HK-2 (cell line): ENCODE data around the gene KIAA1217.

Source experiments
- DNase-seq: peaks from one replicate; pipeline ENCODE4 v3.0.0-alpha.2; 2018; ENCODE audit not compliant: unreplicated experiment

The KIAA1217 gene

DNA sequence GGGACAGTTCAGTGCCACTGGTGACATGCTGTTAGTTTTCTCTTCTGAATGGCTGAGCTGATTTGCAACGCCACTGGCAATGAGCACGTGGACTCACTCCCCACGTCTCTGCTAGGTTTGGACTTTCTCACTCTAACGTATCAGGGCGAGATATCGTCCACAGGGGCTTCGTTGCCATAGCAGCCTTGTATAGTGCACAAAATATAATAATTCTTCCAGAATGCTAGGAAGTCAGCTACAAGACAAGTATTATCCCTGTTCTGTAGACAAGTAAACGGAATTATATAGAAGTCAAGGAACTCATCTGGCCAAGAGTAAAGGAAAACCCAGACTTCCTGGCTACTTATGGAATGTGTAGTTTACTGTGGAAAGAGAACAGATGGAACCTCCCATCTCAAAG, 288.0 kb downstream of the KIAA1217 start:
- no peak for DNase-seq

DNA sequence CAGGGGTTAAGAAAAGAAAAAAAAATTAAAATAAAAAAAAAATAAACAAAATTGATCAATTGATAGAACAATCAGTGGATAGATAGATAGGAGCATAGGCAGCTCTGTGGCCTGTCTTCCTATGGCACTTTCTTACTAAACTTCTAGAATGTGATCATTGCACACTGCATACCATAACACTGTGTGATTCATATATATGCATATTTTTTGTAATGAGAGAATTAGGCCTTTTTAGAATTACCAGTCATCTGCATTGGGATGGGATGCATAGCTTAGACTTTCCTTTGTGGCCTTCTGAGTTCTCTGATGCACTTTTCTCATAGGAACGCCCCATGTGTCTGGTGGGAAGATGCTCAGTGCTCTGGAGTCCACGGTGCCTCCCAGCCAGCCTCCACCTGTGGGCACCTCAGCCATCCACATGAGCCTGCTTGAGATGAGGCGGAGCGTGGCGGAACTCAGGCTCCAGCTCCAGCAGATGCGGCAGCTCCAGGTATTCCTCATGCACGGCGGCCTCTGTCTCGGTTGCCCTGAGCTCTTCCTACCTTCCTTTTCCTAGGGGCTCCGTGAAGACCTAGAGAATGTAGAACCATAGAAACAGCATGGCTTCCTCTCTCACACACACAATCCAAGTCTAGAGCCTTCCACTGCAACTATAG, 292.2 kb downstream of the KIAA1217 start:
- DNase-seq = no peak

DNA sequence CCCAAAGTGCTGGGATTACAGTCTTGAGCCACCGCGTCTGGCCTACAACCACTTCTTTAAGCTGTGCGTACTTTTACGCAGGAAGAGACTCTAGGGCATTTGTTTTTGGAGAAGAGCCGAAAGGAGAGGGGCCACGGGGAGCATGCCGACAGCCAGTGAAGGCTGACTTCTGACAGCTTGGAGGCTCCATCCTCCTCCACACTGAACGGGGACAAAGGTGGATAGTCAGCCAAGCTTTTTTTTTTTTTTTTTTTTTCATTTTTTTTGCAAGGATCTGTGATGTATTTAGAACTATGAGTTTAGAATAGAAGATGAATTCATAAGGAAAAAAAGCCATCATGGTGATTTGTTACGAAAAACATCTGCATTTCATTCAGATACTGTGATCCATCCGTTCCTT, 293.1 kb downstream of the KIAA1217 start:
- DNase-seq = no peak

DNA sequence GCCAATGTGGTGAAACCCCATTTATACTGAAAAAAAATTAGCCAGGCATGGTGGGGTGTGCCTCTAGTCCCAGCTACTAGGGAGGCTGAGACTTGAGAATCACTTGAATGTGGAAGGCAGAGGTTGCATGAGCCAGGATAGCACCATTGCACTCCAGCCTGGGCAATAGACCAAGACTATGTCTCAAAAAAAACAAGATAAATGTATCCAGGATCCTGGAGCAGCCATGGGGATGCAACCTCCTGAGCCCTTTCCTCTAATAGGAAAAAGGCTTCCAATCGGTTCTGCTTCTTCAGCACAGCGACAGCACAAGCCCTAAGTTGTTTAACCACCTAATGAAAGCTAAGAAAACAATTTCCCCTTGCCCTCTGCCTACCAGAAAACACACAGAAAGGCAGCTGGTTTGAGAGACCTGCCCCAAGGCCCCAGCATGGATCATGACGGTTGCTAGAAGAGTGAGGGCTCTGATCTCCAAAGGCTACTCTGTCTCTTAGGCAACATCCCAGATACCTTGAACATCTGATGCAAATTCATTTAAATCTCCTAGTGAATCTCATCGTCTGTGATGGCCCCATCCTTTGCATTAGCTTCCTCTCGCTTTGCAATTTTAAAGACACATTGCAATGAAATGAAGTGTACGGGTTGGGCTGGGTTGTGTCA, 294.0 kb downstream of the KIAA1217 start:
- DNase-seq = no peak

DNA sequence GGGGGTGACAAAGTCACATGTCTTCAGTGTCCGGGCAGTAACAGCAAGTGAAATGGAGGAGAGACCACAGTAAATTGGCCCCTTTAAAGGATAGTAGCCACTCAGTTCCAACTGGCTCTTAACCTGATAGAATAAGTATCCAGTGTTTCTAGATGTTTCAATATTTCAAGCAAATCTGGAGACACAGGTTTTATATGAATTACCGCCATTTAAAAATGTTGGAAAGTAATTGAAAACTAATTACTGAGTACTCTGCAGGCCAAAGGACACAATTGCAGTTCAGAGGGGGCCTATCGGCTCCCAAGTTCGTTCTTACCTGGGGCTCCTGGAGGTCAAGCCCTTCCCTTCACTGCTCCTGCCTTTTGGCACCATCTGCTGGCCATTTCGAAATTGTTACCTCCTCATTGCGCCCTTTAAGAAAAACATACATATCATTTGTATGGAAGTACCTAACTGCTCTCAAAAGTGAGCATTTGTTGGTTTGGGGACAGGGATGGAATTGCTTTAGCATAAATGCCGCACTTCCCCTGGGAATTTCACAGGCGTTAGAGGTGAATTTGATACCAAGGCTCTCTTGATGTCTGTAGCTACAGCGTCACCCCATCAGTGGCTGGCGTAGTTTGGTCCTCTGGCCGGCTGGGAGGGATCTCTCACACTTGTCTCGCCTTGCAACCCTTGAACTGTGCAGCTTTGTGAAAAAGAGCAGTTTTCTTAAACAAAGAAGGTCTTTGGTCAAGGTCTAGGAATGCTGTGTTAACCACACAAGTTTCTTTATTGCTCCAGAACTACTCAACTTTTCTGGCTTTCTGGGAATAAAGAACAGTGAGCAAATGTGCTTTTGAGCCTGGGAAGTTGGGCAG, 294.8 kb downstream of the KIAA1217 start:
- peak; percentile 13 for DNase-seq

DNA sequence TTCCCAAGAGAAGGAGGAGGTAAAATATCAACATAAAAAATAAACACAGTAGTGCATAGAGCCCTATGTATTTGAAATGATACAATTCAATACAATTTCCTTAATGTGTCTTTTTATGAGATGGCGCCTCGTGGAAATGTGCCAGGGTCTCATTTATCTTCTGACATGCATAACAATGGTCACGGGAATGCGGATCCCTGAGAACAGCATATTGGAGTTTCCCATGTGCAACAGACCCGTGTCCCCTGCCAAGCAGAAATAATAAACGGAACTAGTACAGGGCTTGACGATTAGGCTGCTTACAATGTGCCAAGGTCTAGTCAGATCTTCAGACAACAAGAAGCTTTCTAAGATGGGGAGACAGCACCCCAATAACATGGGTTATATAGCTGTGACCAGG, 296.8 kb downstream of the KIAA1217 start:
- DNase-seq = no peak

DNA sequence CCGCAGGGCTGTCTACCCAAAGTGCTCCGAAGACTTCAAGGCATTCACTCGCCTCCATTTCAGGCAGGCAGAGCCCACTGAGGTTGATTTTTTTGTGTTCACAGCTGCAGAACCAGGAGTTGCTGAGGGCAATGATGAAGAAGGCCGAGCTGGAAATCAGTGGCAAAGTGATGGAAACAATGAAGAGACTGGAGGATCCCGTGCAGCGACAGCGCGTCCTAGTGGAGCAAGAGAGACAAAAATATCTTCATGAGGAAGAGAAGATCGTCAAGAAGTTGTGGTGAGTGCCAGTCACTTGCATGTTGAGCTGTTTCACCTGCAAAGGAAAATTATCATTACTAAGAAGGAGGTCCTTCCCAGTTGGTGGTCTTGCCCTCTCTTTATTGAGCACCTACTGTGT, 304.2 kb downstream of the KIAA1217 start:
- no peak for DNase-seq

DNA sequence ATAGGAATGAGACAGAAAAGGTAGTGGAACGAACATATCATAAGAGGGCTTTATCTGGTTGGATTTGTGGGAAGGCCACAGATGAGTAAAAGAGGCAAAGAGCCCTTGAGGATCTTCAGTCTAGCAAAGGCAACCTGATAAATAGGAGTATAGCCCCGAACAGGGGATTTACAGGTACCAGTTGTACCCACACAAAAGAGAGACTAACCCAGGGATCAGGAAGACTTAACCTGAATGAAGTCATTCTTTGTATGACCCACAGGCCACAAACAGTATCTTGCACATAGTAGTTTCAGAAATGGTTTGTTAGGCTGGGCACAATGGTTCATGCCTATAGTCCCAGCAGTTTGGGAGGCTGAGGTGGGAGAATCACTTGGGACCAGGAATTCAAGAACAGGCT, 306.5 kb downstream of the KIAA1217 start:
- no peak for DNase-seq

DNA sequence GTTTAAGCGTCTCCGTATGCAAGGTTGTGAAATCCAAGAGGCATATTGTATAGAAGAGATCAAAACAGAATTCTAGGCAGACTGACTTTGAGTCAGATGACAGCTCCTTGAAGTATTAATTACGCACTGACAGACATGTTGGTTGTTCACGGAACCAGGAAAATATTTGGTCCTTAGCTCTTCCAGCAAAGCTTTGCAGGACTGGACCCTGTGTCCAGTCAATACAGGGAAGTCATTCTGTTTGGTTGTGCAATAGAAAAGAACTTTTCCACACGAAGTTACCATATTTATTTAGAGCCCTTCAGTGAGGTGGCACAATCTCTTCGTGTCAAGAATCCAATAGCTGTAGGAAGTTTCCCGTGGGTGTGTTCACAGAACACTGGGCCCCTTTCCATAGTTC, 309.5 kb downstream of the KIAA1217 start:
- no peak for DNase-seq

DNA sequence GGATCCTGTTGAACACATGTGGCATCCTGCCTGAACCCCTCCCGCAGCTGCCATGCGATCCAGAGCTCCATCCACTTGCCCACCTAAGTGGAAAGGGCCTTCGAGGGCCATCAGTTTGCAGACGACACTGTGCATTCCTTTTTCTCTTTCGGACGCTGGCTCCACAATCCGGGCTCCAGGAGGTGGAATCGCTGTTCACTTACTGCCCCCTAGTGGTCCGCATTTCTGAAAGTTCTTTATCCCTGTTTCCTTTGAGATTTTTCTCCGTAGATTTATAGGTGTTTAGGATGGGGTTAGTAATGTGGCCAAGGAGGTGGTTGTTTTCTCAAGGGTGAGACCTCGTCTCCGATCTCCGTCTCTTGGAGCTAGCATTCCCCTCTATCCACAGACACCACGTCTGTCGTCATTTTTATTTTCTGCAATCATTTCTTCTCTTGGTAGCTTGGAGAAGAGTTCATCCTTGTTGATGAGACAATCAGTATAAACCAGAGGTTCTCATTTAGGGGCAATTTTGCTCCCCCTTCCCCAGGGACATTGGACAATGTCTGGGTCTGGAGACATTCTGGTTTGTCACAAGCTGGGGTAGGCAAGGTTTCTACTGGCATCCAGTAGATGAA, 310.2 kb downstream of the KIAA1217 start:
- peak; percentile 30 for DNase-seq

DNA sequence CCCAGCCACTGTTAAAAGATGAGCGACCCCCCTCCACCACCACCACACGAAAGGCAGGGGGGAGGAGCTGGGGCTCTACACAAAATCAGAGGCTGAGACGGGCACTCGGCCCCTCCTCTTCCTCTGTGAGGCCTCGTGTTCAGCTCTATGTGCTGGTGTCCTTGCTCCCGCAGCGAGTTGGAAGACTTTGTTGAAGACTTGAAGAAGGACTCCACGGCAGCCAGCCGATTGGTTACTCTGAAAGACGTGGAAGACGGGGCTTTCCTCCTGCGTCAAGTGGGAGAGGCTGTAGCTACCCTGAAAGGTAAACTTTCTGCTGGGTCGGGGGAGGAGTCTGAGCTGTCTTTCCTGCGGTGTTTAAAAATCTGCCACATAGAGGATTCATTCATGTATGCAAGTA, 311.0 kb downstream of the KIAA1217 start:
- DNase-seq = no peak

DNA sequence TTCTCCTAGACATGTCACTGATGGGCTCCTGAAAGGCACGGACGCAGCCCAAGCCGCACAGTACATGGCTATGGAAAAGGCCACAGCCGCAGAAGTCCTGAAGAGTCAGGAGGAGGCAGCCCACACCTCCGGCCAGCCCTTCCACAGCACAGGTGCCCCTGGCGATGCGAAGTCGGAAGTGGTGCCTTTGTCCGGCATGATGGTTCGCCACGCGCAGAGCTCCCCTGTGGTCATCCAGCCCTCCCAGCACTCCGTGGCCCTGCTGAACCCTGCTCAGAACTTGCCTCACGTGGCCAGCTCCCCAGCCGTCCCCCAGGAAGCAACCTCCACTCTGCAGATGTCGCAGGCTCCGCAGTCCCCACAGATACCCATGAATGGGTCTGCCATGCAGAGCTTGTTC, 315.4 kb downstream of the KIAA1217 start:
- DNase-seq = no peak

DNA sequence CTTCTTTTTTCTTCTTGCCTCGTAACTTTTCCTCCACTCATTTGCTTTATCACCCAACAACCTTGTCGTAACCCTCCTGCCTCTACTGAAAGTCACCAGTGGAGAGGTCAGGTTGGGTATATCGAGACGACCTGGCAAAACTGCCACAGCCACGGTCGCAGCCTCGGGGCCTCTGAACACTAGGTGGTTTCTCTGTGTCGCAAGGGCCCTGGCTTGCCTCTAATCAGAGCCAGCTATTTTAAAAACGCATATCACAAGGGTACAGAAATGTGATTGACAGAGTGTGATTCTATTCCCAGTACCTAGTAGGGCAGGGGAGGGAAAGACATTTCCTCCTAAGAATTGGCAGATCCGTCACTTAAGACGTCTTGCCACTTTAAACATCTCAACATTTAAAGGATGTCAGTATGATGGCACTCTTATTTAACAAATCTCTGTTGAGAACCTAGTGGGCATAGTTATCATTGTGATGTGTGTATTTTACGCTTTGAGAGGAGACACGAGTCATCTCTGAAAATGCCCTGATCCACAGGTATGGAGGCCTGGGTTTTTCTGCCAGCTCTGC, 317.2 kb downstream of the KIAA1217 start:
- no peak for DNase-seq

DNA sequence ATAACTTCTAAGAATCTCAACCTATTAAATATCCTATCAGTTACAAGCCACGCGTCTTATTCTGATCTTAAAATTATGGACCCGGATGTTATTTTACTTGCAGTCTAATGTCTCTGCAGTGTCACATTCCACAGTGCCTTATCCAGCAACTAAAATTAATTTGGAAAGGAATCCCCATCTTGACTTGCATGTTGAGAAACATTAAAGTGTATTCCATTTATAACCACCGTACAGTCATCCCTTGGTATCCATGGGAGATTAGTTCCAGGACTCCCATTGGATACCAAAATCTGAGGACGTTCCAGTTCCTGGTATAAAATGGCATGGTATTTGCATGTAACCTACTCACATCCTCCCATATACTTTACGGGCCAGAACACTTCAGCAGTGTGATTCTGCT, 320.0 kb downstream of the KIAA1217 start:
- no peak for DNase-seq

DNA sequence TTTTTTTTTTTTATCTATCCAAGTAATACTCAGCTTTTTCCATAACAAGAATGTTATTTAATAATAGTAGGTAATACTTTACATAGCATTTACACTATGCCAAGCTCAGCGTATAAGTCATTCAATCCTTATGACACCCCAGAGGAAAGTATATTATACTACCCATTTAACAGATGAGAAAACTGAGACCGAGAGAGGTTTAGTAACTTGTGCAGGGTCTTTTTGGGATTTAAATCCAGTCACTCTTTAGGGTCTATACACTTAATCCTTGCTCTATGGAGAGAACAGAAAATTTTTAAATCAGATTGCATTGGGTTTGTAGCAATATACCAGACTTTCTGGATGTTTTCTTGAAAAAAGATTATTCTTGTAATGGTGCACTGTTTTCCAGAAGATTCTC, 322.5 kb downstream of the KIAA1217 start:
- no peak for DNase-seq

DNA sequence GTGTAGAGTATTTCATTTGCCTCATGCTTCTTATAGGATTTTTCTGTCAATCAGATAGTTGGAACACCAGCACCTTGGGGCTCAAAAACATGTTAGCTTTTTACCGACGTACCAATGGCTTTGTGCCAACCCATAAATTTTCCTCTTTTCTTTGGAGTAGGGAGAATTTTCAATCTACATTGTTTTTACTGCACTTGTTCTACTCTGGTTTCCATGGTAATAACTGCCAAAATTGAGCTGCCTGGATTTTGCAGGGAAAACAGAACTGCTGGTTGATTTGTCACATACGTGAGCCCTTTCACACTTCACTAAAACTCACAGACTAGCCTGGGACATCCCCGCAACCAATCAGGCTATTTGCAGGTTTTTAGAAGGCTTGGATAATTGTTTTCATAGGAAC, 325.0 kb downstream of the KIAA1217 start:
- DNase-seq = no peak

DNA sequence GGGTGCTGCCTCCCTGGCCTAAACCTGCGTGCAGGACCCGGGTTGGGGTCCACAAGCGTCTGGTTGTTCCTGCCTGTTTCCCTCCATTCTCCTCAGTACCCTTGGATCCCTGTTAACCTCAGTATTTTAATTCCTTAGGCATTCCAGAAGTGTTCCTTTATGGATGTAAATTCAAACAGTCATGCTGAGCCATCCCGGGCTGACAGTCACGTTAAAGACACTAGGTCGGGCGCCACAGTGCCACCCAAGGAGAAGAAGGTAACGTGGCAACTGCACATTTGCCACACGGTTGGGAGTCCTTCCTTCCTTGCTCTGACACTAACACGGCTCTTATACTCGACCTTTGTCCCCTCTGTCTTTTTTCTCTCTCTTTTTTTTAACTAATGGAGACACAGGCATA, 327.7 kb downstream of the KIAA1217 start:
- no peak for DNase-seq

DNA sequence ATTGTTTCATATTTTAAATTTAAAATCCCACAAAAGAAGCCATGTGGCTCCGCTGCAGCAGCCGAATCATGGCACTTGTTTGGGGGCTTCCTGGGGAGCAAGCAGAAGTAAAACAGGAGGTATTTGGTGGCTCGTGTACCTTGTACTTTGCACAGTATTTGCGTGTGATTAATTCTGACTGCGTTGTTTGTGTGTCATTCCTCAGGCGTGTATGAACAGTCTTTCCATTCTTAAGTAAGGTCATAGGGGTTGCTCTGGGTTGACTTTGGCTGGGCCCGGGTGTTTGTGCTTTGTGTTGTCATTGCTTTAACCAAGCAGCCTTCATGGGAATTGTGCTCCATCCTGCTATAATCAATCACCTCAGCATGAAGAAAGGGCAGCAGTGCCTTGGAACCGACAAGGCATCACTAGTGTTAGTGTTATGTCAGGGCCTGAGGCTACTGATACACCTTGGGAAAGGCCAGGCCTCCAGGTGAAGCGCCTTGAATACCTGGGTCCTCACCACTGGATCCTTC, 332.4 kb downstream of the KIAA1217 start:
- DNase-seq = no peak

DNA sequence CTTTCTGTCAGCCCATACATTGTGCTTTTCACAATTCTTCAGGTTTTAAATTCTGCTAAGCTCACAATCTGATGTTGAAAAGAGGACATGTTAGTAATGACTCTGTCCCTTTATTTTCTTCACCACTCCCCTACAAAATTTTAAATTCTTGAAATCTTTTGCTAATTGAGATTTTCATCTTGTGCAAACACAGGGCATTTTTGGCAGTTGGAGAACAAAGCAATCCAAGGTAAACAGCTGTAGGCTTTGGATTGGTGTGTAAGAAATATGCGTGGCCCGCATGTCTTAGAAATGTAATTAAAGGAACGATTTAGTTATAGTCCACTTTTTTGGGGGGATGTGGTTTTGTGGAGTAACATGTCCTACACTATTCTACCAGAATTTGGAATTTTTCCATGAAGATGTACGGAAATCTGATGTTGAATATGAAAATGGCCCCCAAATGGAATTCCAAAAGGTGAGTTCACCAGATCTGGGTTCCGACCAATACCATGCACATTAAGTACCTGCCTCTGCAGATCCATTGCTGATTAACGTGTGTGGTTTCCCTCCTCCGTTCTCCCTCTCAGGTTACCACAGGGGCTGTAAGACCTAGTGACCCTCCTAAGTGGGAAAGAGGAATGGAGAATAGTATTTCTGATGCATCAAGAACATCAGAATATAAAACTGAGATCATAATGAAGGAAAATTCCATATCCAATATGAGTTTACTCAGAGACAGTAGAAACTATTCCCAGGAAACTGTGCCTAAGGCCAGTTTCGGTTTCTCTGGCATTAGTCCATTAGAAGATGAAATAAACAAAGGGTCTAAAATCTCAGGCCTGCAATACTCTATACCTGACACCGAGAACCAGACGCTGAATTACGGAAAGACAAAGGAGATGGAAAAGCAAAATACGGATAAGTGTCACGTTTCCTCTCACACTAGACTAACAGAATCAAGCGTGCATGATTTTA, 333.7 kb downstream of the KIAA1217 start:
- DNase-seq = no peak

DNA sequence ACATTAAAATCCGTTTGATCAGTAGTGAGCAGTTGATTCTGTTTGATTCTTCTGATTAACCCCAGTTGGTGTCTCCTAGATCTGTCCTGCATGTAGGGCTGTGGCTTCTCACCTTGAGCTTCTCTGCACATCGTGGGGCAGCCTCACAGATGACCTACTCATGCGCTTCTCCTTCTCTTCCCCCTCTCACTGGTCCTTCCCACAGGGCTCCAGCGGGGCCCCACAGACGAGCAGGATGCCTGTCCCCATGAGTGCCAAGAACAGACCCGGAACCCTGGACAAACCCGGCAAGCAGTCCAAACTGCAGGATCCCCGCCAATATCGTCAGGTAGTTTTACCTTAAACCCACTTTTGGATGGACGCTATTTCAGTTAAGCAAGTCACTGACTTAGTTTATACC, 335.8 kb downstream of the KIAA1217 start:
- no peak for DNase-seq

DNA sequence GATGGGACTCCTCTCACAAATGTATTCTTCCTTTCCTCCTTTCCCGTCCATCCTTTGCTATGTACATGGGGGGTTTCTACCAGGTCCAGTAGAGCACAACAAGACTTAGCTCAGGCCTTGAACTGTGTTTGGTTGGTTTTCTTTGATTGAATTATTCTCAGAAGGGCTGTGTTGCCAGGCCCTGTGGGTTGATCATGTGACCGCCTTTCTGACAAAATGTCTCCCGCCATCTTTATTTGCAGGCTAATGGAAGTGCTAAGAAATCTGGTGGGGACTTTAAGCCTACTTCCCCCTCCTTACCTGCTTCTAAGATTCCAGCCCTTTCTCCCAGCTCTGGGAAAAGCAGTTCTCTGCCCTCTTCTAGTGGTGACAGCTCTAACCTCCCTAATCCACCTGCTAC, 336.6 kb downstream of the KIAA1217 start:
- DNase-seq = no peak
